GM21447 (cell line): Measurements from ENCODE around the gene SLC37A4.
"Not testable (repeated sequence)": the region's sequence is repeated elsewhere in the genome, so short reads cannot be mapped to it uniquely, and the experiment has no call there.

Source experiments
- ATAC-seq: cut with Tn5 transposase; IDR thresholded peaks from one replicate; pipeline ENCODE4 v1.9.1; 2021; ENCODE audit not compliant: unreplicated experiment

Gene SLC37A4

DNA sequence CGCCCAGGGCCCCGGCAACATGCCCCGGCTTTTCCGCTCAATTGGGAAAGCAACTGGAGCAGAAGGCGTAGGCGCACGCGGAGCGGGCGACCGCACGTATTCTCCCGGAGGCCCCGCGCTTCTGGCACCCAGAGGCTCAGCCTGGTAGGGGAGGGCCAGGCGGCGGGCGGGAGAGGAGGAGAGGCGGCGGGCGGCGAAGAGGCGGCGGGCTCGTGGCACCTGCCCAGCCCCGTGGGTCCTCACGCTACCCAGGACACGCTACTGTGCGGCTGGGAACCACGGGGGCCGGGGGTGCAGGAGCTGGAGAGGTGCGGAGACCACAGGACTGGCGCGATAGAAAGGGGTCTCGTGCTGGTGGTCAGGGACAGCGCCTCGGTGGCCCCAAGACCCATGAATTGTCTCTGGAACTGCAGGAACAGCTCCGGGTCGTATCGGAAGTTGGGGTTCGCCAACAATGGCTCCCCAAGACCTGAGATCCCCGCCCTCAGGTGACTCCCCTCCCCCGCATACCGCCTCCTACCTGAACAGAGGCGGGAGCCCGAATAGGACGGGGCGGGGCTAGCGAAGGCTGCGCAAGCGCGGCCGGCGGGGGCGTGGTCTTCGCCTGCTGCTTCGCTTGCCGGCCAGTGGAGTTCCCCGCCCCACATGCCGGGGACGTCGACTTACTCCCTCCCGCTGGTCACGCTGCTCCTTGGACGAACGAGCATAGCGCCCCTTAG, at the start of gene SLC37A4:
TSS of gene SLC37A4 (minus strand) at position 549 of the 719 bp plus-strand sequence.
- peak; percentile 80 for ATAC-seq

DNA sequence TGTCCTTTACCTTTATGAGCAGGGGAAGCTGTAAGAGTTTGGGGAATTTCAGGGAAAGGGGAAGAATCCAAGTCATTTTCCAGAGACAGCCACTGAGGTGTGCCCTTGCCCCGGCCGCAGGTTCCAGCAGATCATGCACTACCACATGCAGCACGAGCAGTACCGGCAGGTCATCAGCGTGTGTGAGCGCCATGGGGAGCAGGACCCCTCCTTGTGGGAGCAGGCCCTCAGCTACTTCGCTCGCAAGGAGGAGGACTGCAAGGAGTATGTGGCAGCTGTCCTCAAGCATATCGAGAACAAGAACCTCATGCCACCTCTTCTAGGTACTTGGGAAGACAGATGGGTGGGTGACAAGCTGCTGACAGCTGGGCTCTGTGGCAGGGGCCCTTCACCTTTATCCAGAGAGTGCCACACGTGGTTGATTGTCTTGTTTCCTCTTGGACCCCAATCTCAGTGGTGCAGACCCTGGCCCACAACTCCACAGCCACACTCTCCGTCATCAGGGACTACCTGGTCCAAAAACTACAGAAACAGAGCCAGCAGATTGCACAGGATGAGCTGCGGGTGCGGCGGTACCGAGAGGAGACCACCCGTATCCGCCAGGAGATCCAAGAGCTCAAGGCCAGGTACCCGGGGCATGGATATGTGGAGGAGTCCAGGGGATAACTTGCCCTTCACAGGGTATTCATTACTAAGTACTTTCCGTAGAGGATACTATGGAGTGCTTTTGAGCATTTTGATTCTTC, 48.2 kb upstream of the SLC37A4 start:
- ATAC-seq, result no peak

DNA sequence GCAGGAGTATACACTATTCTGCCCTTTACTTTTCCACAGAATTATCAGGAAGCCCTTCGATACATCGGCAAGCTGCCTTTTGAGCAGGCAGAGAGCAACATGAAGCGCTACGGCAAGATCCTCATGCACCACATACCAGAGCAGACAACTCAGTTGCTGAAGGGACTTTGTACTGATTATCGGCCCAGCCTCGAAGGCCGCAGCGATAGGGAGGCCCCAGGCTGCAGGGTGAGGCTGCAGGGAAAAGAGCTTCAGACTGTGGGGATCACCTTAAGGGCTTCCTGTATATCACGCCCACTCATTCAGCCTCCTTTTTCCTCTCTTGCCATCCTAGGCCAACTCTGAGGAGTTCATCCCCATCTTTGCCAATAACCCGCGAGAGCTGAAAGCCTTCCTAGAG, 47.2 kb upstream of the SLC37A4 start:
- ATAC-seq, result no peak

- ATAC-seq, result peak; percentile 89
Measured at GRCh38 chr11:119067371-119068222, 36.9 kb upstream of the SLC37A4 start, which contains the start of gene VPS11. VPS11 (plus strand) TSS chr11:119067818; CDS start chr11:119067824, 6 bp downstream.

DNA sequence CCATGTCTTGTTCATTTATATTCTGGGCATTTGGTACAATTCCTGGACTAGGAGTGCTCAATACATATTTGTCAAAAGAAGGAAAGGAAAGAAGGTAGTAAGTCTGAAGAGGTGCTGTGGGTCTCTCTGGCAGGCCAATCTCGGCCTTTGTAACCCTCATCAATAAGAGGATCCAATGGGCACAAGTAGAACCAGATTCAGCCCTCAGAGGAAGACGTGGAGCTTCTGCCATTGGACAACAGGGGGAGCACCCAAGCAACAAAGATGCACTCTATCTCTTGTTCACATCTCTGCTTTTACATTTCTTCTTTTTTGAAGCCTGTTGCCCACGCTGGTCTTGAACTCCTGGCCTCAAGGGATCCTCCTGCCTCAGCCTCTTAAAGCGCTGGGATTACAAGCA, 34.7 kb upstream of the SLC37A4 start:
- no peak for ATAC-seq

DNA sequence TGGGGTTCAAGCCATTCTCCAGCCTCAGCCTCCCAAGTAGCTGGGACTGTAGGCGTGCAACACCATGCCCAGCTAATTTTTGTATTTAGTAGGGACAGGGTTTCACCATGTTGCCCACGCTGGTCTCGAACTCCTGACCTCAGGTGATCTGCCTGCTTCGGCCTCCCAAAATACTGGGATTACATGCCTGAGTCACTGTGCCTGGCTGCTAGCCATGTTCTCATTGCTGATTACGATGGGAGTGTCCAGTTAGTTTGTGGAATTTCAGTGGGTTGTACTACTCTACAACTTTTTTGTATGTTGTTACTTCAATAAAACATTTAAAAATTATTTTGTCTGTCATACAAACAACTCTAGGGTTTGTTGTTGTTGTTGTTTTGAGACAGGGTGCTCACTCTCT, 32.1 kb upstream of the SLC37A4 start:
- no peak for ATAC-seq

DNA sequence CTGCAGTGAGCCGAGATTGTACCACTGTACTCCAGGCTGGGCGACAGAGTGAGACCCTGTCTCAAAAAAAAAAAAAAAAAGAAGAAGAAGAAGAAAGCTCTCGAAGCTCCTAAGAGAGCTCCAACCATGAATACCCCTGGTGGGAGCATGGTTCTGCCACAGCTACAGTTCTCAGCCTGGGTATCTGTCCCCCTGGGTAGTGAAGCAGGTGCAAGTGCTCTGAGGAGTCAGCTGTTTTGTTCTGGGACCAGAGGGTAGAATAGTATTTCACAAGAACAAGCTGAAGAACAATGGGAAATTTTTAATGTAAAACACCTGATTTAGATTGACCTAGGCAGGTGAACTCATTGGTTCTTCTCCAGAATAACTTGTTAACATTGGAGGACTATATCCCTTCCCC, 30.6 kb upstream of the SLC37A4 start:
- ATAC-seq, result no peak

DNA sequence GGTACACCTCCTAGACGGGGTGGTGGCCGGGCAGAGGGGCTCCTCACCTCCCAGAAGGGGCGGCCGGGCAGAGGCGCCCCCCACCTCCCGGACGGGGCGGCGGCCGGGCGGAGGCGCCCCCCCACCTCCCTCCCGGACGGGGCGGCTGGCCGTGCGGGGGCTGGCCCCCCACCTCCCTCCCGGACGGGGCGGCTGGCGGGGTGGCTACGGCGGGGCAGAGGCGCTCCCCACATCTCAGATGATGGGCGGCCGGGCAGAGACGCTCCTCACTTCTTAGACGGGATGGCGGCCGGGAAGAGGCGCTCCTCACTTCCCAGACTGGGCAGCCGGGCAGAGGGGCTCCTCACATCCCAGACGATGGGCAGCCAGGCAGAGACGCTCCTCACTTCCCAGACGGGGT, 28.5 kb upstream of the SLC37A4 start:
- ATAC-seq, result not testable (repeated sequence)

- peak; percentile 88 for ATAC-seq
Measured at GRCh38 chr11:119057000-119057769, 26.5 kb upstream of the SLC37A4 start, which contains the start of gene HYOU1. HYOU1 (minus strand) TSS chr11:119057205; CDS start chr11:119056160, 1,045 bp downstream.

DNA sequence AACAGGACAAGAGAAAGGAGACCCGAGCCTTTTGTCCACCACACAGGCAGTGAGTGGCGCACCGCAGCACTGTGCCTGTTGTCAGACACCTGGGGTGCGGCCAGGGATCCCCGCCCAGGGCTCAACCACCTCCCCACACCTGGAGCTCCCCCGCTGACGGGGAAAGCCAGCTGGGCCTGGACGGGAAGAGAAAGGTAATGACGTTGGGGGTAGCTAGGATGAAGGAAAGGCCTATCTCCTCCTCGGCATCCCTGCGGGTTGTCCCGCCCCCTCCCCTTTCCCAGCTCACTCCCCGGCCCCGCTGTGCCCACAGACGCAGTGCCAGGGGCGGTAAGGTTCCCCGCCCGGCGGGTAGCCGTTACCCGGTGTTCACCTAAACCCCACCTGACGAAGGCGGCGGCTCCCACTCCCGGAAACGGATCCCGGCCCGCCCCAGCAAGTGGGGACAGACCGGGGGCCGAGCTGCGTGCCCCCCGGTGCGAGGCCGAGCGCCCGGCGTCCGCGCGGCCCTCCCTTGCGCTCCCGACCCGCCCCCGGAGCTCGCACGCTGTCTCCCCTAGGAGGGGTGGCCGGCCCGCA, 25.8 kb upstream of the SLC37A4 start:
- no peak for ATAC-seq

DNA sequence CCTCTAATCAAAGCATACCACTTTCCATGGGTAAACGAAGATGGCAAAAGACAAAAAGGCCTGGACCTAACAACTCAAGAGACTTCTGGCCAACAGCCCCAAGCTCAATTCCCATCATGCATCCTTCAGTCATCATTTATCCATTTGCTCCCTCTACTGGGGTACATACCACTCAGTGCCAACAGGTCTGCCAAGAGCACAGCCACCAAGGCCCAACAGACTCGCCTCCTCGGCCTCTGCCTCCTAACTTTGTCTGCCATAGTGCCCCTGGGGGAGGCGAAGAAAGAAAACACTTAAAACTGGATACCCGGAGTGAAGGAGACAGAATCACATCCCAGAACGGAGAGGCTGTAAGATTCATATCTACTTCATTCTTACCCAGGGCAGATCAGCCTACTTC, 25.2 kb upstream of the SLC37A4 start:
- no peak for ATAC-seq

- ATAC-seq, result no peak
Measured at GRCh38 chr11:119054418-119054817, 23.7 kb upstream of the SLC37A4 start.

- ATAC-seq, result peak; percentile 8
Measured at GRCh38 chr11:119052163-119052814, 21.6 kb upstream of the SLC37A4 start.

GRCh38 chr11:119051440-119052162, 20.9 kb upstream of the SLC37A4 start:
- peak; percentile 61 for ATAC-seq

- no peak for ATAC-seq
Measured at GRCh38 chr11:119049081-119049480, 18.4 kb upstream of the SLC37A4 start.

DNA sequence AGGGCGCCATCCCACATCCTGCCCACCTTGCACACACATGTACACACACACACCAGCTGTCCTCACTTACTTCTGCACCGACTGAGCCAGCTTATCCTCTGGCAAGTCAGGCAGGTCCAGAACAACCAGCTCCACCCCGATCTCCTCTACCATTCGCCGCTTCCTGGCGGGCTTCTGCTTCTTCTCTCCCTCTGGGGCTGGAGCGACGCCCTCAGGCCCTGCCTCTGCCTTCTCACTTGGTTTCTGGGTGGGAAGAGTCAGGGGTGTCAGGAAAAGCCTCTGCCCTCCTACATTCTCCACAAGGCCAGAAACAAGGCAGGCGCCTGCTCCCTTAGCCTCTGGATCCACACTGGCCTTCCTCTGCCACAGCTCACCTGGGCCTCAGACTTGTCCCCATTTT, 18.0 kb upstream of the SLC37A4 start:
- no peak for ATAC-seq

GRCh38 chr11:119047205-119047604, 16.5 kb upstream of the SLC37A4 start:
- no peak for ATAC-seq

- ATAC-seq, result no peak
Measured at GRCh38 chr11:119046489-119046888, 15.8 kb upstream of the SLC37A4 start.

DNA sequence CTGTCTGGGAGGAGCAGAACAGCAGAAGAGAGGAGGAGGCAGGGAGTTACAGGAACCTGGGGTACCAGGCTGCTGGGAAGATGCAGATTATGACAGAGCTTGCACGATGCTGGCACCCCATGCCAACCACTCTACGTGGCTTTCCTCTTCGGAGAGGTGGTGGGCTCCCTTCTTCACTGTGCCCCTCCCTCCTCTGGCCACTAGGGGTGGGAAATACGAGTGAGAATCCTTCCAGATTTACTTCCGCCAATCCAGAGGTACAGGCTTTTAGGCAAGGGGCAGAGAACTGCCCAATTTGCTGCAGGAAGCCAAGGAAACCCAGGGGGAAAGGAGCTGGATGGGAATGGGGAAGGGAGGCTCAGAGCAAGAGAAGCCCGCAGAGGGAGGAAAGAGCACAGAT, 14.0 kb upstream of the SLC37A4 start:
- ATAC-seq, result no peak
